AG10803 (cell line): ENCODE results near the gene TWIST2.
A peak's percentile ranks its signal among the peaks of the same experiment; 100 is the strongest.

Experiments
- DNase-seq: peaks from one replicate; pipeline ENCODE4 v3.0.0; 2010; ENCODE audit warnings: low read depth
- H3K4me3 ChIP-seq: 2 replicates; pipeline ENCODE4 v1.5.1; 2011; ENCODE audit warnings: mild to moderate bottlenecking, low read length, control low read depth
- TF ChIP-seq, protein P1 (sequence below): conservative IDR thresholded peaks from 2 replicates; pipeline ENCODE4 v1.5.1; 2011; ENCODE audit warnings: mild to moderate bottlenecking, low read length, control low read depth, inconsistent platforms

The TWIST2 gene

DNA sequence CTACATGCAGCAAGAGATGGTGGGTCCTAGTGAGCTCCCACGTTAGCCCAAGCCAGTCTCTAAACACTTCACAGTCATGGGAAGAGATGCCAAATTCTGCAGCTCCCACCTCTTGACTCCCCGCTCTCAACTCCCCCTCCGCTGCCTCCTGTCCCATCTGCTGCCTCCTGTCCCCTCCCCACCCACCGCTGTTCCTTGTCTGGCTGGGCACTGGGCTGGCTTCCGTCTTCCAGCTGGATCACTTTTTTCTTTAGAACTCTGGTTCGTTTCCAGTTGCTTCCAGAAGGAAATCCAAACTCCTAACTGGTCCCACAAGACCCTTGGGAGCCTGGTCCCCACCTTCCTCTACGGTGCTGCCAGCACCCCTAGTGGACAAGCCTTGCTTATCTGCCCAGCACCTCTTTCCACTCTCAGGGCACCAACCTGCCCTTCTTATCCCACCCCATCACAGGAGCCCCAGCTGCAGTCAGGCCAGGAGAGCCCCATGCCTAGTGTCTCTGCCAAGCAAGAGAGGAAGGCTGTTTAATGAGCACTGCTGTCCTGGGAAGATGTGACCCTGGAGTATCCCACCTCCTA is 12.1 kb upstream of the TWIST2 start:
- TF ChIP-seq, protein P1, sequence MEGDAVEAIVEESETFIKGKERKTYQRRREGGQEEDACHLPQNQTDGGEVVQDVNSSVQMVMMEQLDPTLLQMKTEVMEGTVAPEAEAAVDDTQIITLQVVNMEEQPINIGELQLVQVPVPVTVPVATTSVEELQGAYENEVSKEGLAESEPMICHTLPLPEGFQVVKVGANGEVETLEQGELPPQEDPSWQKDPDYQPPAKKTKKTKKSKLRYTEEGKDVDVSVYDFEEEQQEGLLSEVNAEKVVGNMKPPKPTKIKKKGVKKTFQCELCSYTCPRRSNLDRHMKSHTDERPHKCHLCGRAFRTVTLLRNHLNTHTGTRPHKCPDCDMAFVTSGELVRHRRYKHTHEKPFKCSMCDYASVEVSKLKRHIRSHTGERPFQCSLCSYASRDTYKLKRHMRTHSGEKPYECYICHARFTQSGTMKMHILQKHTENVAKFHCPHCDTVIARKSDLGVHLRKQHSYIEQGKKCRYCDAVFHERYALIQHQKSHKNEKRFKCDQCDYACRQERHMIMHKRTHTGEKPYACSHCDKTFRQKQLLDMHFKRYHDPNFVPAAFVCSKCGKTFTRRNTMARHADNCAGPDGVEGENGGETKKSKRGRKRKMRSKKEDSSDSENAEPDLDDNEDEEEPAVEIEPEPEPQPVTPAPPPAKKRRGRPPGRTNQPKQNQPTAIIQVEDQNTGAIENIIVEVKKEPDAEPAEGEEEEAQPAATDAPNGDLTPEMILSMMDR = peak; percentile 29
- DNase-seq = no peak
- no peak overlapping the region for H3K4me3 ChIP-seq

DNA sequence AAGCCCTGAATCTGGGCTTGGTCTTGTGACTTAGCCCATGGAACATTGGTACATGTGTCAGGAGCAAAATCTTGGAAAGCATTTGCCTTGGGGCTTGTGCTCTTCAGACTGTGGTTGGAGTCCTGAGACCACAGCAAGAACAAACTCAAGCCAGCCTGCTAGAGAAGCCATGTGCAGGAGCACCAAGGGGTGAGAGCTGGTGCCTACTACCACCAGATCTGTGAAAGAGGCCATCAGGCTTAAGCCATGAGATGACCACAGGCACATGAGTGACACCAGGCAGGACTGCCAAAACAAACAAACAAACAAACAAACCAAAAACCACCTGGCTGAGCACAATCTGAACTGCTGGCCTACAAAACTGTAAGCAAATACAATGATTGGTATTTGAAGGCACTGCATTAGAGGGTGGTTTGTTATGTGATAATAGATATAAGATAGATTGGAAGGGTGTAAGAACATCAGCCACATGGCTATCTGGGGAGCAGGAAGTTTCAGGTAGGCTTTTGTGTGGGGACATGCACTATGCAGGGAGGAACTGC is 9.0 kb upstream of the TWIST2 start:
- TF ChIP-seq, protein P1 = no peak
- DNase-seq = no peak
- H3K4me3 ChIP-seq = no peak overlapping the region

DNA sequence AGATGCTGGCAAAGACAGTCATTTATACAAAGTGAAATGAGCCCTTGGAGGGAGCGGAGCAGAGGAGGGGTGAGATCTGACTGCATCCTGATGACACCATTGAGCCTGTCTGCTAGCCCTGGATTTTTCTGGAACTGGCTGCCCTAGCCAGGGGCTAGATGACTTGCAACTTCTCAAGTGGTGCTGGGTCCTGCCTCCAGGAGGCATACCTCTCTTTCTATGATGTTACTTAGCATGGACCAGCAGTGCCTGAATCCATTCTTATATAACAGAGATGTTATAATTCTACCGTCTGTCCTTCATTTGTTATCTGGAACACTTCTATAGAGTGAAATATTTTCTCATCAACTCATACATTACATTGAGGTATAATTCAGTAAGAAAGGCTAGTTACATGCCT is 8.5 kb upstream of the TWIST2 start:
- TF ChIP-seq, protein P1 = no peak
- DNase-seq = no peak

DNA sequence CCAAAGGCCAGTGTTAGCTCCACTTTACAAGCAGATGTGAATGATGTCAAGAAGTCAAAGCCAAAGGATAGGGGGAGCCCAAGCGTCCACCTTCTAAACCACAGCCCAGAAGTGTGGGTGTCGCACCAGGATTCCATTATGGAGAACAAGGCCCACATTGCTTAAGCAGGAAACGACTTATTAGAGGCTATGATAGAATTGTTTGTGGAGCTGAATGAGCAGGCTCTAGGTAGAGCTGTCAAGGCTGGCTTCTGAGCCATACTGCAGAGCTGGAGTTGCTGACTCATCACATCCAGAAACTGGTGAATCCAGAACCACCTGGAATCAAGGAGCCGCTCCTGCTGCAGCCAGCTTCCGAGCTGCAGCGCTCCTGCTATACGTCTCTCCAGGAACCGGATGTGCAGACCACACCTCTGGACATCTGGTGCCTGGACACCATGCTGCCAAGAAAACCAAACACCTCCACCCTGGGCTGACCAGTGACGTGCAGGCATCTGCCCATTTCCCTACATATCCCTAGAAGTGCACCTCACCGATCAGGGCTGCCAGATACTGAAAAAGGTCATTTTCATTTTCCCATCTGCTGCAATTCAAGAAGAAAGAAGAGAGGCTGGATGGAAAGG is 6.2 kb upstream of the TWIST2 start:
- H3K4me3 ChIP-seq = no peak overlapping the region
- peak; percentile 68 for DNase-seq
- TF ChIP-seq, protein P1 = peak; percentile 19; the same call in 1 of the 2 replicates

More for the DNA sequence above, 8.5 kb upstream of the TWIST2 start:
- H3K4me3 ChIP-seq = no peak overlapping the region

DNA sequence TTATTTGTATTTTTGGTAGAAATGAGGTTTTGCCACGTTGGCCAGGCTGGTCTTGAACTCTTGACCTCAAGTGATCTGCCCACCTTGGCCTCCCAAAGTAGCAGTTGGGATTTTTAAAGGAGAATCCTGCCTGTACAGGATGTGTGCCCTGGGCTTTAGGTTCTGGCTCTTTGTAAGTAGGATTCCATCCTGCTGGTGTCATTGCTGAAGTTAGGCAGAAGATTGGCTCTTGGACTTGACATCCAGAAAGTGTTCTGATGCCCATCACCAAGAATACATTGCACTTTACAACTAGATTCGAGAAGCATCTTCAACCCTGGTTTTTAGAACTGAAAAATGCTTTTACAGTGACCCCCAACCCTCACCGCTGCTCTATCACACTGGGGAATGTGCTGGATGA is 4.4 kb upstream of the TWIST2 start:
- peak; percentile 47 for DNase-seq
- TF ChIP-seq, protein P1 = no peak; the same call in 1 of the 2 replicates
- no peak overlapping the region for H3K4me3 ChIP-seq

DNA sequence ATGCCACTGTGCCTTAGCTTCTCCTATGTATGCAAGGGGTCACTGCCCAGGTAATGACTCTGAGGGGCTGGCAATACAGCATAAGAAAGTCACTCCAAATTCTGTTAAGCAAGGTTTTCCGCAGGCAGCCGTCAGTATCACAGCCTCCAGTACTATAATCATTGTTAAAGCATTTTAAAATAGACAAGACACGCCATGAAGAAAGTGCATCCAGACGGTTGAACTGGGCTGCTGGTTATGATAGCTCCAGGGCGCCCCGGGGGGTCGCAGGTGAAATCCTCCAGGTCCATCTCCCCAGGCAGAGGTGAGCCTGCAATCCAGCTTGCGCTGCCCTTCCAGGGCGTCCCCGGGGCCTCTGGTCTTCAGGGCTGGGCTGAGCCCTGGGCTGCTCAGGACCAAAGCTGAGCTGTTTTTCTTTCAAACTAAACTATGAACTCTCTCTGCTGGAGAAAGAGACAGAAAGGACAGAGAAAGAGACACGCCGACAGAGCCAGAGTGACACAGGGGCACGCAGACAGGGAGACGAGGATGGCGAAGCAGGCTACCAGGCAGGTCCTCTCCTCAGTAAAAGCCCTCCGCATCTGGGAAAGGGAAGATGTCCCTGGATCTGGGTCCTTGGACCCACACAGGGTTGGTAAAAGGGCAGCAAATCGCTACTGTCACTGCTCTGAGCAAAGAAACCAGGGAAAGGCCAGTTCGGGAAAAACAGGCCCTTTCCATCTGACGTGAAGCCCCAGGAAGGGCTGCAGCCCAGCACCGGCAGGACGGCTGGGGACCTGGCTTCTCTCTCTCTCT is 2.1 kb upstream of the TWIST2 start:
- H3K4me3 ChIP-seq = peak overlapping the region; percentile 88
- TF ChIP-seq, protein P1 = no peak
- DNase-seq = peak; percentile 15
